GM21447 (cell line): Measurements from ENCODE around the gene MEX3C.
A peak's percentile ranks its signal among the peaks of the same experiment; 100 is the strongest.

Experiments
- ATAC-seq: cut with Tn5 transposase; IDR thresholded peaks from one replicate; pipeline ENCODE4 v1.9.1; 2021; ENCODE audit not compliant: unreplicated experiment

The MEX3C gene

DNA sequence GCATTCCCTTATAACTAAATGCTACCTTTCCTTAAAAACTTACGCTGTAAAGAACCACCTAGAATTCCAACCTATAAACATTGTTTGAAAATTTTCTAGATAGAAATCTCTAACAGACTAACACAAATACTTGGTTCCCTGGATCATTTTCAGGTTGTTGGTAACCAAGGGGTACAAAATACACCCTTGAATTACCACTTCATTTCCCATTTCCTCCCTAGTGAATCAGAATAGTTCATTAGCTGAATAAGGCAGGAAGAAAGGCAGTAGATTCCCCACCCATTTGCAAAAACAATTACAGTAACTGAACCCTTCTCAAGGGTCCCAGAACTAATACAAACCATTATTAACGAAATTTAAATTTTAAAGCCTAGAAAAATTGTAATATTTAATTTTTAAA lies 5.5 kb downstream of the MEX3C start:
- ATAC-seq = no peak

DNA sequence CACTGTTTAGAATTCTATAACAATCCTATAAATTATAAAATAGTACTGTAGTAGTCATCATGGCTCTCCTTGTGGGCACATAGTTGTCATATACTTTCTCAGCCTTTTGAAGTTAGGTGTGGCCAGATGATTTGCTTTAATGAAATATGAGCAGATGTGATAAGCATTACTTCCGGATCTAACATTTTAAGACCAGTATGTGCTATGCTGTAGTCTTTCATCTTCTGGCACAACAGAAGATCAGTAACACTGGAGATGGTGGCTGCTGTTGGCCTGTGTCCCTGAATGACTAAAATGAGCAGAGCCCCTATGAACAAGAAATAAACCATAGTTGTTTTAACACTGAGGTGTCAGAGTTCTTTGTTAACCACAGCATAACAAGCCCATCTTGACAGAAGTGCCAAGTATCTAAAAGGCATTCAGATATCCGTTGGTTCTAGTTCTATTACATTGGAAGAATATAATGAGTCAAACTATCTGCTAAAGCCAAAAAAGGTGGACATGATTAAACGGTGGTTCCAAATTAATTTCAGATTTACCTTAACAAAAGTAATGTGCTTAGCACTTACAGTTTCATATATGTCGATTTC lies 6.3 kb downstream of the MEX3C start:
- no peak for ATAC-seq

DNA sequence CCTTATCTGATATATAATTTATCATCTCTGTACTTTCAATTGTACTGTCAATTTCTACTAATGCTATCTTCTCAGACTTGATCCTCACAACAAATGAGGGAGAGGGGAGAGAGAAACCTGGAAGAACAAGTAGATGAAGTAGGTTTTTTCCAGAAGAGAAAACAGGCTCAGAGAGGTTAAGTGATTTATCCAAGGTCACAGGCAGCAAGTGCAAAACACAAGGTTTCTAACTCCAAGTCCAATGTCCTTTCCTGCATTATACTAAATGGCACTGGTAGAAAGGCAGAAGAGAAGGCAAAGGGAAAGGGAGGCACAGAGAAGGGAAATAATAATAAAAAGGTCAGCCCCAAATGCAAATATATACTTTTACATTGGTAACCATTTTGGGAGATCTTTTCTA lies 7.5 kb downstream of the MEX3C start:
- no peak for ATAC-seq

DNA sequence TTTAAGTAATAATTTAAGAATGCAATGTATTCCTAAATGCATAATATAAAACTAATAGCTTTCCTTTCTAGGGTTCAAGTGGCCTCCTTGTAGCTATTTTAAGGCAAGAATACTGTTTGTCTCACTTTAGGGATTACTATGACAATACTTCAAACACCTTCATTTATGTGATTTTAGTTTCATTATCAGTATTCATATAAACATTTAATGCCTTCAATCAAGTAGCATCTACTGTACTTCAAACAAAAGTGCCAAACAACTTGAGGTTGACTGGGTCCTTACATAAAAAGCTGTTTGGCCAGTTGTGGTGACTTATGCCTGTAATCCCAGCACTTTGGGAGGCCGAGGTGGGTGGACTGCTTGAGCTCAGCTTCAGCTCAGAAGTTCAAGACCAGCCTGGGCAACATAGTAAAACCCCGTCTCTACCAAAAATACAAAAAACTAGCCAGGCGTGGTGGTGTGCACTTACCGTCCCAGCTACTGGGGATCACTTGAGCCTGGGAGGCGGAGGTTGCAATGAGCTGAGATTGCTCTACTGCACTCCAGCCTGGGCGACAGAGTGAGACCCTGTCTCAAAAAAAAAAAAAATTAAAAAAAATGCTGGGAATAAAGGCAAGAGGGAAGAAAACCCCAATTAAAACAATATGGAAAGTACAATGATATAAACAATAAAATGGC lies 9.3 kb downstream of the MEX3C start:
- peak; percentile 51 for ATAC-seq

DNA sequence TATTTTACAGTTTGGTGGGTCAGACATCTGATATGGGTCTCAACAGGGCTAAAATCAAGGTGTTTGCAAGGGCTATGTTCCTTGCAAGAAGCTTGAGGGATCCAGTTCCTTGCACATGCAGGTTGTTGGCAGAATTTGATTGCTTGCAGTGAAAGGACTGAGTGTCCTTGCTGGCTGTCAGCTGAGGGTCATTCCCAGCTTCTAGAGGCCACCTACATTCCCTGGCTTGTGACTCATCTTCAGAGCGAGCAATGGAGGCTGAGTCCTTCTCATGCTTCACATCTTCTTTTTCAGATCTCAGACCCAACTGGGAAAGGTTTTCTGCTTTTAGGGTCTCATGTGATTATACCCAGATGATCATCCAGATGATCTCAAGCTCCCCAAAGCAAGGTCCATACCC lies 12.4 kb downstream of the MEX3C start:
- no peak for ATAC-seq

DNA sequence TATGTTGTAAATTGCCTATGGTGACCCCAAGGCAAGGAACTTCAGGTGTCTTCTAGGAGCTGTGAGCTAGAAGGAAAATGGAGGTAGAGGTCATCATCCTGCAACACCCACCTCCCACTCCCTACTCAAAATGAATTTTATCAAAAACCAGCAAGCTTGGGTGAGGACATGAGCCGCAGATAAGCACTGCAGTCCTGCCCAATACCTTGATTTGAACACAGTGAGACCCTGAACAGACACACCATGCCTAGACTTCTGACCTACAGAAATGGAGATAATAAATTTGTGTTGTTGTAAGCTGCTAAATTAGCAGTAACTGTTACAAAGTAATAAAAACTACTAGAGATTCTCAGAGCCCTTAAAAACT lies 13.4 kb downstream of the MEX3C start:
- no peak for ATAC-seq

DNA sequence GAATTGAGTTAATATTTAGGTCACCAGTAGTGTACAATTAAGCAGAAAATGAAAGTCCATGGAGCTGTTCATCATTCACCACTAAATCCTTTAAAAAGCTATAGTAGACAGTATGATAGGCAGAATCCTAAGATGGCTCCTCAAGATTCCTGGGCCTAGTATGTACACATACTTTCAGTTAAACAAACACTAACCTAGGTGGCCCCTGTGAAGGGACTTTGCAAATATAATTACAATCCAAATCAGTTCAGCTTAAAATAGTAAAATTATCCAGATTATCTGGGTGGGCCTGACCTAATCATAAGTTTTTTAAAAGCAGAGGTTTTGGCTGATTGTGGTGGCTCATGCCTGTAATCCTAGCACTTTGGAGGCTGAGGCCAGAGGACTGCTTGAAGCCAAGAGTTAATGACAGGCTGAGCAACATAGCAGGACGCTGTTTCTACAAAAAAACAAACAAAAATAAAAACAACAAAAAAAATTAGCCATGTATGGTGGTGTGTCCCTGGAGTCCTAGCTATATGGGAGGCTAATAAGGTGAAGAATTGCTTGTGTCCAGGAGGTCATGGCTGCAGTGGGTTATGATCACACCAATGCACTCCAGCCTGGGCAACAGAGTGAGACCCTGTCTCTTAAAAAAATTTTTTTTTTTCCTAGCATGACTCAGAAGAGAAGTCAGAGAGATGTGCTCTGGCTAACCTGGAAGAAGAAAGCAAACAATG lies 13.9 kb downstream of the MEX3C start:
- no peak for ATAC-seq

DNA sequence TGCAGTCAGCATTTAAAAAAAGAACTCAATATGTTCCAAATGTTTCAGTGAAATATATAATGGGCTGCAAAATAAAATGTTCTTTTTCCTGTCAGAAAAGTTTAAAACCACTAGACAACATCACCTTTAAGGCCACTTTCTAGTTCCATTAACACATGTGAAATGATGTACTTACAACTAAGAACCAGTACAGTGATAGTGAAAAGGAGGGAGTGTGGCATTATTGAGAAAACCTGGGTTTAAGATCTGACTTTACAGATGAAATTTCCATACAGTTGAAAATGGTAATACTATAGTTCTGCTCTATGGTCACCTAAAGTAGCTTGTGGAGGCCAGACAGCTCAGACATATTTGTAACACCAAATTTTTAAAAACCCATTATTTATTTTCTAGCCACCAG lies 14.7 kb downstream of the MEX3C start:
- ATAC-seq = no peak

DNA sequence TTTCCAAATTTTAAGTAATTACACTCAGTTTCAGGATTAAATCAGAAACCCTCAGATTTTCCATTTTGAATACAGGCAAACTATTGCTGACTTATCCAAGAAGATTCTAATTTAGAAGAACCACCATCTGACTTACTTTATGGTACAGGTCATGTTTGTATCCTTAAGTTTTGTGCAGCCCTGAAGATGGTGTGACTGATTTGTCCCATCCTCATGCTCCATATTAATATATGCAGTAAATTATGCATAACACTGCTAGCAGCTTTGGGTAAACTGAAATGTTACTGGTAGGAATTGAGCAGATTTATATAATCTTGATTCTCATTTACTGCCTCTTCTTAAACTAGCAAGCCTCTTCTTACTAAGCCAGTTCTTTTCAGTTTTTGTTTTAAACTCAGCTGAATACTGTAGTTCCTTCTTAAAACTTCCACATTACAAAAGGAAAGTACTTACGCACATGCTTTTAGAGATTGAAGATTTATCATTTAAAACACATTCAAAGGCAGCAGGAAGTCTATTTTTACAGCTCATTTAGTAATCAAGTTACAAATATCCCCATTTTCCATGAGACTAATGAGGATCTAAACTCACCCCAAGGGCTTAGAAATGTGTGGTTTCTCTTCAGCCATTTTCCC lies 25.7 kb downstream of the MEX3C start:
- no peak for ATAC-seq

DNA sequence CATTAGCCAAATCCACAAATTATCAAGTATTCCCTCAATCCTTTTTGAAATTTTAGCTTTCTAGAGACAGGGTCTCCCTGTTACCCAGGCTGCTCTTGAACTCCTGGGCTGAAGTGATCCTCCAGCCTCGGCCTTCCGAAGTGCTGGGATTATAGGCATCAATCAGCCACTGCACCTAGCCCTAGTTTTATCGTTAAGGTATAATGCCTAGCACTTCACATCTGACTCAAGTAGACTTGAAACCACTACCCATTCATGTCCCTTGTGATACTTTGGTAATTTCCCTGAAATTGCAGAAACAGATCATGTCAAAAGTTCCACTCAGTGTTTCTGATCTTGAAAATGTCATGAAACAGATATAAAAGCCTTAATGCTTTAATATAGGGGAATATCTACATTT lies 26.3 kb downstream of the MEX3C start:
- ATAC-seq = peak; percentile 50

DNA sequence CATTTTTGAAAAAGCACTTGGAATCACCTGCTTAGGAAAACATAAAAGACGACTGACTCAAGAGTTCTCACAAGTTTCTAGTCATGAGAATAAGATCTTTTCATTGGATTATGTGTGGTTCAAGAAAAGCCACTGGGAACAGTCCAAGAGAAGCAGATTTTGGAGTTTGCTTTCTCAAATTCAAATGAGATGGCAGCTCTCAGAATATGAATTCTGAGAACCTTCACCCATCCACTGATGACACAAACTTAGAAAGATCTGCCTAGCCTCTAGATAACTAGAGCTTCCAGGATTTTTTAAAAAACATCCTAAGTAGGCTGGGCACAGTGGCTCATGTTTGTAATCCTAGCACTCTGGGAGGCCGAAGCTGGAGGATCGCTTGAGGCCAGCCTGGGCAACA lies 26.8 kb downstream of the MEX3C start:
- ATAC-seq = no peak

DNA sequence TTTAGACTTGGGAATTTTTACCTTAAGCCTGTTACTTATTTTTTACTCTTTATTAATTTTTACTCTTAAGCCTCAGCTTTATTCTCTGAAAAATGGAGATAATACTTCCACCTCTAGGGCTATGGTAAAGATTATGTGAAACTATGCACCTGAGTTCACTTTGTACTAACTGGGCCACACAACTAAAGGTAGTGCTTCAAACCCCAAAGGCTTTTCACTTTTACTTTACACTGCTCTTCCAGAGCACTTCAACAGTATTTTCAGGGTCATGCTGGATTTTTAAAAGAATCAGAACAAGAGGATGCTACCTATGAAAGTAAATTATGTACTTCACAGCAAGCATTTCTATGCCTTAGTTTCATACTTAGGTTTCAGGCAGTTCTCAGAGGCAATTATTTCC lies 27.8 kb downstream of the MEX3C start:
- ATAC-seq = peak; percentile 34

DNA sequence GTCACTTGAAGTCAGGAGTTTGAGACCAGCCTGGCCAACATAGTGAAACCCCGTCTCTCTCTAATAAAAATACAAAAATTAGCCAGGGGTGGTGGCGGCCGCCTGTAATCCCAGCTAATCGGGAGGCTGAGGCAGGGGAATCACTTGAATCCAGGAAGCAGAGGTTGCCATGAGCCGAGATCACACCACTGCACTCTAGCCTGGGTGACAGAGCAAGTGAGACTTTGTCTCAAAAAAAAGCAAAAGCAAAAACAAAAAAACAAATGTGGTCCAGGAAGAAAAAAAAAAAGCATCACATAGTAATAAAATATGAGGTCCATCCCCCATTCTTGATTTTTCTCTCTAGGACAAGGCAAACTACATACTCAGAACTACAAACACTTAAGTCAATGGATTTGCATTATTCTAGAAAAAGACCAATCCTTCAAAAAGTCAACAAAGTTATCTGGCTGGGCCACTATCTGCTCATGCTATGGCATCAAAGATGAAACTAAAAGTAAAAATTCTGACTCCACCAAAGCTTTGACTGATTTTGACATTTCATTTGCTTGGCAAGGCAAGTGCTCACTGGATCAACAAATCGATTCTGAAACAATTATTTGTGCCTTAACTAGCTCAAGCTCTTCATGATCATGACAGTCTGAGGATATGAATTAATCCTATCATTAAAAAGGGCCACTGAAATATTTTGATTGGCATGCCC lies 28.4 kb downstream of the MEX3C start:
- no peak for ATAC-seq

DNA sequence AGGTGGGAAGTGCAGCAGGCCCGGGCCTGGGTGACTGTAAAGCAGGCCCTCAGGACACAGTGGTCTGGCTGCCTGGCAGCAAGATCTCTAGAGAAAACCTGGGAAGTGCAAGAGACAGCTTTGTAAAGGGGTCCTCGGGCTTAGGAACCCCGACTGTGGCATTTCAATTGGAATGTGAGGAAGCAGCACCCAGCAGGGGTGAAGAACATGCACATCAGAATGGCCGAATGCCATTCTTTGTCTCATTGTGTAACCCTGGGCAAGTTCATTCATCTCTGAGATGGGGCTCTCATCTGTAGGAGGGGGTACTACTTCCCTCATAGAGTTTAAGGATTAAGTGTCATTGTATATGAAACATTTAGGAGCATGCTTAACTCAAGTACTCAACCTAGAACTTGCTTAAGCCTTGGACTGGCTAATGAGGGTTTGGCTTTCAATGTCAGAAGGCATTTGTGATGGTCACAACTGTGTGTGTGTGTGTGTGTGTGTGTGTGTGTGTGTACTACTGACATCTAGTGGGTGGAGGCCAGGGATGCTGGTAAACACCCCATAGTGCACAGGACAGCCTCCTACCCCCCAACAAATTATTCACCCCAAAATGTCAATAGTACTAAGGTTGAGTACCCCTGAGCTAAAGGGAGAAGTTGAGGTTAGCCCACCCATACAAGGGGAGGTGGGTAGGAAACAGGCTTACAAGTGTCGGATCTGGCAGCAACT lies 29.3 kb downstream of the MEX3C start:
- ATAC-seq = no peak

DNA sequence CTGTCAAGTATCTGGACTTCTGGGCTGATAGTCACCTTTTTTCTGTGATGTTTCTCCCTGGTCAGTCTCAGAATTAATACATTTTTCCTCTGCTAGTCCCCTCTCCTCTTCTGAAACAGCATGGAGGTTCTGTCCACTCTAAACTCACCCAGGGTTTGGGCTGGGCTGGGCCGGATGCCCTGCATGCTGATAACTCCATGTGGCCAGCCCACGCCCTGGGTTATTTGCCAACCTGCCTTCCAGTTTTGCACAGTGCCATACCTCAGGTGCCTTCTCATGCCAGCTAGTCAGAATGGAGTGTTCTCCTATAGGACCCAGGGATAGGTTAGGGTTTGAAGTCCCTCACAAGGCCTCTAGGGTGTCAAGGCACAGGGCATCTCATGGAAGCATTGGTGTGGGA lies 32.2 kb downstream of the MEX3C start:
- ATAC-seq = no peak

DNA sequence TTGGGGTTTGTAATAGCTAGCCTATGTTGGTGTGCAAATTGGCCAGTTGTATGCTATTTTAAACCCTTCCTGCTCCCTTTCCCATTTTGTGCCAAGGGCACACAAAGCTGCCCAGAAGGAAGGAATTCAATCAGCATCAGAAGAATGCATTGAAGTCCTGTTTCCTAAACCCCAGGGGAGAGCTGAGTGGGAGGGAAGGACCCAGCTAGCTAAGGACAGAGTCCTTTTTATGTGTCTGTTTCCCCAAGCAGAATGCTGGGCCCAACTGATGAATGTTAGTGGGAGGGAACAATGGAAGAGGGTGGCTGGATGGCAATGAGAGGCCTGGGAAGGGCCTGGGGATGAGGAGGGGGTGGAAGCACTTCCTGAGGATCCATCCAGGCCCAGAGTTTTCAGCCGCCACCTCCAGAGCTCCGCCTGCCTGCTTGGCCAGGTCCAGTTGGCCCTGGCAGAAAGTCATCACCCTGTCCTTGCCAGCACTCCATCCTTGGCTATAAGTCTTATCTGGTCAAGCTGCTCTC lies 32.7 kb downstream of the MEX3C start:
- no peak for ATAC-seq

DNA sequence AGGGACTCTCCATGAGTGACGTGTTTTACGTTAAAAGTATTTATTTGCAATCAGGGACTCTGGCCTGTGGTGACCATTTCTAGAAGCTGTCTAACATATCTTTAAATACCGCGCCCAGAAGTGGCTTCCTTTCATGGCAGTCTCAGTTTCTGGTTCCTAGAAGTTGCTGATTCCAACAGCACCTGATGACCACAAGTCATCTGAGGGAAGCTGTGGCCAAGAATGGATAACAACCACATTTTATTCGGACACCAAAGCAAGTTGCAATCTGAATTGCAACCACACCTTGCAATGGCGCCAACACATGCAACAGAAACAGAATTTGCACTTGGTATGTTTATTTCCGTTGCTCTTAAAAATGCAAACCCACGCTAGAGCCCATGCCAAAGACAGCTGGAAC lies 33.1 kb downstream of the MEX3C start:
- no peak for ATAC-seq

DNA sequence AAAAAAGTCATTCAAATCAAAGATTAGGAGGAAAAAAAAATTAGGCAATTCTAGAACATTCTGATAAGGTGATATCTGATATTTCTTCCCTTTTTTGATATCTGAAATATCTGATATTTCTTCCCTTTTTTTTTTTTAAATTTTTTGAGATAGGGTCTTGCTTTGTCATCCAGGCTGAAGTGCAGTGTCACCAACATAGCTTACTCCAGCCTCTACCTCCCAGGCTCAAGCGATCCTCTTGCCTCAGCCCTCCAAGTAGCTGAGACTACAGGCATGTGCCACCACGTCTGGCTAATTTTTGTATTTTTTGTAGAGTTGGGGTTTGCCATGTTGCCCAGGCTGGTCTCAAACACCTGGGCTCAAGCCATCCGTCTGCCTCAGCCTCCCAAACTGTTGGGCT lies 33.9 kb downstream of the MEX3C start:
- ATAC-seq = no peak

DNA sequence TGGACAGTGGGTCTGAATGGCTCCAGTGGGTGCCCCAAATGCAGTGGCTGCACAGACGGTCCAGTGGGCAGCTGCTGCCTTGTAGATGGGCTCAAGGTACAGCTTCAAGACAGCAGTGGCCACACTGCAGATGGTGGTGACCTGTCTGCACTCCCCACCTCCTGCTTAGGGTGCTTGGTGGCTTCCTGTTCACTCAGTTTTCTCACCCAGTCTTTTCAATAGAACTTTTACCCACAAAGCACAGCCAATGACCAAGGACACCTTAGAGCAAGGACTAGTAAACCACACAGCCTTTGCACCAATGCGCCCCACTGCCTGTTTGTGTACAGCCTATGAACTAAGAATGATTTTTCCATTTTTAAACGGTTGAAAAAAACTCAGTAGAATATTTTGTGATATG lies 34.9 kb downstream of the MEX3C start:
- no peak for ATAC-seq

DNA sequence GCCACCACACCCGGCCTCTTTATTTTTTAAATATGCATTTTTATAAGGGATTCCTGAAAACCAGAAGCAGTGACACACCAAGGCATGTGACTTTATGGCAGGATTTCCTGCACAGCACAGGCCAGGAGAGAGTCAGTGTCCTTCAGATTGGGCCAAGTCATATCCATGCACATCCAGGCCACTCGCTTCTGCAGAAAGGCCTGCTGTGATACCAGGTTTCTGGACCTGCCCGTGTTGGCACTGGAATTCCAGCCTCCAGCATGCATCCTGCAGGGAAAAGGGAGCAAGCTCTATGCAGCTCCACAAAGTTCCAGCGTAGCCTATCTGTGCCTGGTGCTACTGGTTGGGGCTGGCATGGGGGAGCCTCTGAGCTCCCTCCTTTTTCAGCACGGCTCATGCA lies 36.8 kb downstream of the MEX3C start:
- ATAC-seq = no peak

DNA sequence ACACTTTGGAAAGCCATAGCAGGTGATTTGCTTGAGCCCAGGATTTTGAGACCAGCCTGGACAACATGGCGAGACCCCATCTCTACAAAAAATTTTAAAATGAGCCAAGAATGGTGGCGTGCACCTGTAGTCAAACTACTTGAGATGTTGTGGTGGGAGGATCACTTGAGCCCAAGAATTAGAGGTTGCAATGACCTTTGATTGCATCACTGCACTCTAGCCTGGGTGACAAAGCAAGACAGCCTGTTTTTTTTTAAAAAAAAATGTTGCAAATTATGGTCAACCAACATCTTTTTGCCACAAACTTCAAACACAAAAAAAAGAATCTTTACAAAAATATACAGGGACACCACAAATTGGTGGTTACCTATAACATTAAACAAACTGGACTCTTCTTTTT lies 40.3 kb downstream of the MEX3C start:
- no peak for ATAC-seq
